SK-N-DZ (cell line): ENCODE data around the gene CRB2.
"Not testable (repeated sequence)": the region's sequence is repeated elsewhere in the genome, so short reads cannot be mapped to it uniquely, and the experiment has no call there.

Experiments used
- DNase-seq: peaks from one replicate; pipeline ENCODE4 v3.0.0-alpha.2; 2015; ENCODE audit warnings: low spot score

The CRB2 gene

GRCh38 chr9:123329329-123329955 lies 26.6 kb upstream of the CRB2 start:
- no peak for DNase-seq

- DNase-seq, result no peak
Measured at GRCh38 chr9:123331346-123332060, 24.5 kb upstream of the CRB2 start.

- not testable (repeated sequence) for DNase-seq
Measured at GRCh38 chr9:123333058-123333669, 22.8 kb upstream of the CRB2 start.

GRCh38 chr9:123334639-123335038 lies 21.4 kb upstream of the CRB2 start:
- DNase-seq, result no peak

- DNase-seq, result no peak
Measured at GRCh38 chr9:123335193-123335985, 20.6 kb upstream of the CRB2 start.

GRCh38 chr9:123335986-123336329 lies 20.0 kb upstream of the CRB2 start:
- DNase-seq, result no peak

- DNase-seq, result no peak
Measured at GRCh38 chr9:123336449-123336848, 19.5 kb upstream of the CRB2 start.

GRCh38 chr9:123336959-123337358 lies 19.0 kb upstream of the CRB2 start:
- no peak for DNase-seq

DNA sequence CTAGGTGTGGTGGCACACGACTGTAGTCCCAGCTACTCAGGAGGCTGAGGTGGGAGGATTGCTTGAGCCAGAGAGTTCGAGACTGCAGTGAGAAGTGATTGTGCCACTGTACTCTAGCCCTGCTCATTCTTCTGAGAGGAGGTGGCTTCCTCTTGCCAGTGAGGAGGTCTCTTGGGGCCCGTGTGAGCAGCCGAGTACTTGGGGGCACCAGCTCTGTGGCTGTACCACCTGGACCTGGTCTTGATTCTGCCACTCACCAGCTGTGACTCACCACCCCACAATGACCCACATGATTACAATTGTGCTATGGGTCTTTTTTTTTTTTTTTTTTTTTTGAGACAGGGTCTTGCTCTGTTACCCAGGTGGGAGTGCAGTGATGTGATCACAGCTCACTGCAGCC lies 18.0 kb upstream of the CRB2 start:
- no peak for DNase-seq

GRCh38 chr9:123338710-123339665 lies 17.0 kb upstream of the CRB2 start:
- DNase-seq, result no peak

- DNase-seq, result no peak
Measured at GRCh38 chr9:123339666-123340510, 16.1 kb upstream of the CRB2 start.

- no peak for DNase-seq
Measured at GRCh38 chr9:123341816-123342215, 14.2 kb upstream of the CRB2 start.

GRCh38 chr9:123342247-123342646 lies 13.8 kb upstream of the CRB2 start:
- DNase-seq, result no peak

DNA sequence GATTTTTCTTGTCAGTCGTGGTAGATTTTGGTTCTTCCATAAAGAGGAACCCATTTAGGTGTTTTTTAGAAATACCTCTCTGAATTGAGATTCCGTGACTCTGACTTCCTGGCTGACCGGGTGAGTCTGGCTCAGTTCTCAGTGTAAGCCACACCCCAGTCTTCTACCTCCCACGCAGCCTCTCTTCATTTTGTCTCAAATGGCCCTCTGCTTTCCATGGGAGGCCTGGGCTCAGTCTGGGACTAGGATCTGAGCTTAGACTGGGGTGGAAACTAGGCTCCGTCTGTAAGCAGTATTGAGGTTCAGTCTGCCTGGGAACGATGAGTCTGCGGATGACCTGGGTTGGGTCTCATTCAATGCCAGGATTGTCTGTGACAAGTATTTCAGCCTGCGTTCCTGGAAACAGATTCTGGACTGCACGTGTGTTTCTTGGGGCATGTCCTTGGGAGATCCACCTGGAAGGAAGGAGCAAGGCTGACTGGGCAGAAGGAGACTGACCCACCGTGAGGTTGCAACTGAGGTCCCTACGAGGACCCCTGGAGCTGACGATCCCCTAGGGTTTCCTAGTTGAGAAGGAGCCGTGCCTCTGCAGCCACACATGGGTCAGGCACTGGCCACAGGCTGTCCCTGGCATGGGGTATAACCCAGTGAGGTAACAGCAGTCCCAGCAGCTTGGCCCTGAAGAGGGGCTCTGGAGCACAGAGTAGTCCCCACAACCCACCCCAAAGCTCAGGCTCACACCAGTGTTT lies 12.4 kb upstream of the CRB2 start:
- DNase-seq, result no peak

GRCh38 chr9:123344192-123344949 lies 11.6 kb upstream of the CRB2 start:
- no peak for DNase-seq

- DNase-seq, result peak; percentile 90
Measured at GRCh38 chr9:123345567-123345955, 10.4 kb upstream of the CRB2 start.

DNA sequence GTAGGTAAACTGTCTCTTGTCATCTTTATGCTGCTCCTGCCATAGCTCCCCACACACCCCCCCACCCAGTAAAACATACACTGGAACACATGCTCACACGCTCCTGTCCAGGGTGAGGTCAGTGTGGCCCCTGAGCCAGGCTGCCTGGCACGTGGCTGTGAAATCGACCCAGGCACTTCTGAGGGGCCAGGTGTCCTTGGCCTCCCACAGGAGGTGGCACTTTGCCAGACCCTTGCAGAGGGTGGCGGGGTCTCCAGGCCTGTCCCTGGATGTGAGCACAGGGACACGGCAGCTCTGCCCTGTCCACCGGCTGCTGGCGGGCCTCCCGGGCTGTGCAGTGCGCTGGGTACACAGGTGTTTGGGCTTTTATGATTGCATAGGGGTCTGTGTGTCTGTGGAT lies 10.0 kb upstream of the CRB2 start:
- no peak for DNase-seq

DNA sequence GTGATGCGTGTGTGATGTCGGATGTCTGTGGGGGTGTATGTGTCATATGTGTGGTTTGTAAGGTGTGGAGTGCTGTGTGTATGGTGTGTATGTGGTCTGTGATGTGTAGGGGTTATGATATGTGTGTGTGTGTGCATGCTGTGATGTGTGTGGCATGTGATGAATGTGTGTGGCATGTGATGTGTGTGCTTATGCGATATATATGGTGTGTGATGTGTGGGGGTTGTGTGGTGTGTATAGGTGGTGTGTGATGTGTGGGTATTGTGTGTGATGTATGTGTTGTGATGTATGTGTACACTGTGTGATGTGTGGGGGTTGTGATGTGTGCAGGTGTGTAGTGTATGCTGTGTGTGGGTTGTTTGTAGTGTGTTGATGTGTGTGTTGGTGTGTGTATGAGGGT lies 9.2 kb upstream of the CRB2 start:
- no peak for DNase-seq
